GM19324 (cell line): ENCODE data around the gene CMYA5.
"Not testable (repeated sequence)": the region's sequence is repeated elsewhere in the genome, so short reads cannot be mapped to it uniquely, and the experiment has no call there.

Experiments used
- ATAC-seq: cut with Tn5 transposase; IDR thresholded peaks from one replicate; pipeline ENCODE4 v1.9.1; 2021; ENCODE audit warnings: mild to moderate bottlenecking, moderate library complexity; ENCODE audit not compliant: unreplicated experiment, low FRiP score

CMYA5 gene

GRCh38 chr5:79689541-79690466 is at the start of gene CMYA5:
CMYA5 (plus strand) TSS chr5:79689836; CDS start chr5:79689908, 72 bp downstream.
- ATAC-seq = no peak

GRCh38 chr5:79640571-79641055 is 49.0 kb upstream of the CMYA5 start:
- no peak for ATAC-seq

GRCh38 chr5:79641414-79641813 is 48.2 kb upstream of the CMYA5 start:
- ATAC-seq = no peak

- ATAC-seq = no peak
Measured at GRCh38 chr5:79642210-79642609, 47.4 kb upstream of the CMYA5 start.

GRCh38 chr5:79653843-79654242 is 35.8 kb upstream of the CMYA5 start:
- no peak for ATAC-seq

GRCh38 chr5:79663212-79663611 is 26.4 kb upstream of the CMYA5 start:
- ATAC-seq = no peak

- ATAC-seq = no peak
Measured at GRCh38 chr5:79666758-79667157, 22.9 kb upstream of the CMYA5 start.

- no peak for ATAC-seq
Measured at GRCh38 chr5:79672392-79672791, 17.2 kb upstream of the CMYA5 start.

GRCh38 chr5:79676354-79676753 is 13.3 kb upstream of the CMYA5 start:
- not testable (repeated sequence) for ATAC-seq

GRCh38 chr5:79682102-79682501 is 7.5 kb upstream of the CMYA5 start:
- ATAC-seq = not testable (repeated sequence)

GRCh38 chr5:79684782-79685181 is 4.9 kb upstream of the CMYA5 start:
- ATAC-seq = no peak

GRCh38 chr5:79685627-79686026 is 4.0 kb upstream of the CMYA5 start:
- ATAC-seq = no peak

GRCh38 chr5:79686799-79687198 is 2.8 kb upstream of the CMYA5 start:
- ATAC-seq = no peak

GRCh38 chr5:79687889-79688288 is 1.7 kb upstream of the CMYA5 start:
- ATAC-seq = no peak

GRCh38 chr5:79691007-79691406 is 1.4 kb downstream of the CMYA5 start:
- no peak for ATAC-seq

GRCh38 chr5:79692596-79692995 is 3.0 kb downstream of the CMYA5 start:
- ATAC-seq = no peak

GRCh38 chr5:79694183-79694582 is 4.5 kb downstream of the CMYA5 start:
- no peak for ATAC-seq

GRCh38 chr5:79694652-79695051 is 5.0 kb downstream of the CMYA5 start:
- no peak for ATAC-seq

- ATAC-seq = no peak
Measured at GRCh38 chr5:79695526-79695925, 5.9 kb downstream of the CMYA5 start.

- no peak for ATAC-seq
Measured at GRCh38 chr5:79697222-79698170, 7.9 kb downstream of the CMYA5 start.
